Measurements from ENCODE around the gene TRIM41.

DNA sequence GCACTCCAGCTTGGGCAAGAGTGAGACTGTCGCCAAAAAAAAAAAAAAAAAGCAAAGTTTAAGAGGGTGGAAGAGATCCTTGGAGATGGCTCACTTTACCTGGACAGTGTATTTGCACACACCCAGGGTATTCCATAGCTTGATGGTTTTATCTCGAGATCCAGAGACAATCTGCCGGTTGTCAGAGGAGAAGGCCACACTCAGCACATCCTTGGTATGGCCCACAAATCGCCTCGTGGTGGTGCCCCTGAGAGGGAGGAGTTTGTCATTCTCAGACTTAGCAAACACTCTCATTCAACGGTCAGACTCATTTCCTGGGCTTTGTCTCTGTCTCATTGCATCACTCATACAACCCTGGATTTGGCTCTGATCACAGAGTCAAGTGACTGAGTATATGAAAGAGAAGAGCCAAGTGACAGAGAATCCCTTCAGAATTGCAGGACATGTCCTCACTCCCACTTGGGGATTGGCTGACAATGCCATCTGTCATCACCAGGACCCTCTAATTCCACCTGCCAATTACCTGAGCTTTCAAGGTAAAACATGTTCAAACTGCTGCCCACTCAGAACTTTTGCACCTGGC is 18.4 kb downstream of the TRIM41 start:
- TF ChIP-seq, protein P1, sequence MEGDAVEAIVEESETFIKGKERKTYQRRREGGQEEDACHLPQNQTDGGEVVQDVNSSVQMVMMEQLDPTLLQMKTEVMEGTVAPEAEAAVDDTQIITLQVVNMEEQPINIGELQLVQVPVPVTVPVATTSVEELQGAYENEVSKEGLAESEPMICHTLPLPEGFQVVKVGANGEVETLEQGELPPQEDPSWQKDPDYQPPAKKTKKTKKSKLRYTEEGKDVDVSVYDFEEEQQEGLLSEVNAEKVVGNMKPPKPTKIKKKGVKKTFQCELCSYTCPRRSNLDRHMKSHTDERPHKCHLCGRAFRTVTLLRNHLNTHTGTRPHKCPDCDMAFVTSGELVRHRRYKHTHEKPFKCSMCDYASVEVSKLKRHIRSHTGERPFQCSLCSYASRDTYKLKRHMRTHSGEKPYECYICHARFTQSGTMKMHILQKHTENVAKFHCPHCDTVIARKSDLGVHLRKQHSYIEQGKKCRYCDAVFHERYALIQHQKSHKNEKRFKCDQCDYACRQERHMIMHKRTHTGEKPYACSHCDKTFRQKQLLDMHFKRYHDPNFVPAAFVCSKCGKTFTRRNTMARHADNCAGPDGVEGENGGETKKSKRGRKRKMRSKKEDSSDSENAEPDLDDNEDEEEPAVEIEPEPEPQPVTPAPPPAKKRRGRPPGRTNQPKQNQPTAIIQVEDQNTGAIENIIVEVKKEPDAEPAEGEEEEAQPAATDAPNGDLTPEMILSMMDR (IDR thresholded peaks at IDR 0.05; ENCODE audit: poor library complexity, severe bottlenecking), result no peak
- no peak for TF ChIP-seq RAD21 (conservative IDR thresholded peaks at IDR 0.05)
- TF ChIP-seq TAF1 (IDR thresholded peaks at IDR 0.05; ENCODE audit: low read depth), result no peak
- no peak for TF ChIP-seq EZH2 (IDR thresholded peaks at IDR 0.05; ENCODE audit: borderline replicate concordance, insufficient read depth, low read length, poor library complexity, severe bottlenecking)
- TF ChIP-seq EP300 (conservative IDR thresholded peaks at IDR 0.05; ENCODE audit: poor library complexity, severe bottlenecking), result no peak
- TF ChIP-seq, protein P2, sequence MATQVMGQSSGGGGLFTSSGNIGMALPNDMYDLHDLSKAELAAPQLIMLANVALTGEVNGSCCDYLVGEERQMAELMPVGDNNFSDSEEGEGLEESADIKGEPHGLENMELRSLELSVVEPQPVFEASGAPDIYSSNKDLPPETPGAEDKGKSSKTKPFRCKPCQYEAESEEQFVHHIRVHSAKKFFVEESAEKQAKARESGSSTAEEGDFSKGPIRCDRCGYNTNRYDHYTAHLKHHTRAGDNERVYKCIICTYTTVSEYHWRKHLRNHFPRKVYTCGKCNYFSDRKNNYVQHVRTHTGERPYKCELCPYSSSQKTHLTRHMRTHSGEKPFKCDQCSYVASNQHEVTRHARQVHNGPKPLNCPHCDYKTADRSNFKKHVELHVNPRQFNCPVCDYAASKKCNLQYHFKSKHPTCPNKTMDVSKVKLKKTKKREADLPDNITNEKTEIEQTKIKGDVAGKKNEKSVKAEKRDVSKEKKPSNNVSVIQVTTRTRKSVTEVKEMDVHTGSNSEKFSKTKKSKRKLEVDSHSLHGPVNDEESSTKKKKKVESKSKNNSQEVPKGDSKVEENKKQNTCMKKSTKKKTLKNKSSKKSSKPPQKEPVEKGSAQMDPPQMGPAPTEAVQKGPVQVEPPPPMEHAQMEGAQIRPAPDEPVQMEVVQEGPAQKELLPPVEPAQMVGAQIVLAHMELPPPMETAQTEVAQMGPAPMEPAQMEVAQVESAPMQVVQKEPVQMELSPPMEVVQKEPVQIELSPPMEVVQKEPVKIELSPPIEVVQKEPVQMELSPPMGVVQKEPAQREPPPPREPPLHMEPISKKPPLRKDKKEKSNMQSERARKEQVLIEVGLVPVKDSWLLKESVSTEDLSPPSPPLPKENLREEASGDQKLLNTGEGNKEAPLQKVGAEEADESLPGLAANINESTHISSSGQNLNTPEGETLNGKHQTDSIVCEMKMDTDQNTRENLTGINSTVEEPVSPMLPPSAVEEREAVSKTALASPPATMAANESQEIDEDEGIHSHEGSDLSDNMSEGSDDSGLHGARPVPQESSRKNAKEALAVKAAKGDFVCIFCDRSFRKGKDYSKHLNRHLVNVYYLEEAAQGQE (IDR thresholded peaks at IDR 0.05; ENCODE audit: borderline replicate concordance), result no peak

Data from neural cell (in vitro differentiated cells).